Nephron progenitor cell (in vitro differentiated cells): Measurements from ENCODE around the gene NFATC1.

Experiments used
- DNase-seq: peaks from one replicate; pipeline ENCODE4 v3.0.0; 2021
- H3K27ac Mint-ChIP-seq: 2 replicates; pipeline ENCODE4 v1.8.0; 2021; ENCODE audit warnings: mild to moderate bottlenecking, moderate library complexity, mixed read lengths
- H3K27me3 Mint-ChIP-seq: 2 replicates; pipeline ENCODE4 v1.8.0; 2021; ENCODE audit warnings: mild to moderate bottlenecking, low read depth, mixed read lengths; ENCODE audit not compliant: poor library complexity
- H3K36me3 Mint-ChIP-seq: 2 replicates; pipeline ENCODE4 v1.8.0; 2021; ENCODE audit warnings: low read depth, mixed read lengths
- H3K4me1 Mint-ChIP-seq: 2 replicates; pipeline ENCODE4 v1.8.0; 2021; ENCODE audit warnings: mixed read lengths
- H3K4me3 Mint-ChIP-seq: 2 replicates; pipeline ENCODE4 v1.8.0; 2021; ENCODE audit warnings: mild to moderate bottlenecking, moderate library complexity, mixed read lengths
- H3K9me3 Mint-ChIP-seq: 2 replicates; pipeline ENCODE4 v1.8.0; 2021; ENCODE audit warnings: mild to moderate bottlenecking, moderate library complexity, mixed read lengths
- CTCF ChIP-seq: fragments of 200-600 bp; sonication (generic); IDR thresholded peaks from 2 replicates; pipeline ENCODE4 v1.5.0; 2021; ENCODE audit warnings: antibody characterized with exemption

The NFATC1 gene

DNA sequence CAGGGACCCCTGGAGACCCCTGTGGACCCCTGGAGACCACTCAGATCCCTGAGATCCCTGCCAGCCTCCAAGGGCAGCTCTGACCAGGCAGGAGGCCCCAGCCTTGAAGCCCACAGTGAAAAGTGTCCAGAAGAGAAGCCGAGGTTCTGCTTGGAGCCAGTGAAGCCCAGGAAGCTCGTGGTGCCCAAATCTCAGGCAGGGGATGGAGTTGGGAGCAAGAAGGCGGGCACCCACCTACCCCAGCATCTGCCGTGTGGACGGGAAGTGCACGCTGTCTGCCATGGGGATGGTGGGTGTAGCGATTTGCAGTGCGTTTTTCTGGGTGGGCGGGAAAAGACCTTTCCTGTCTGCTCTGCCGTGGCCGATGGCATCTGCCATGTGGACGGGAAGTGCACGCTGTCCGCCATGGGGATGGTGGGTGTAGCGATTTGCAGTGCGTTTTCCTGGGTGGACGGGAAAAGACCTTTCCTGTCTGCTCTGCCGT is 163.2 kb downstream of the NFATC1 start:
- no peaks in the 10 kb centered on the region for H3K36me3 Mint-ChIP-seq
- DNase-seq: no peak
- H3K27me3 Mint-ChIP-seq: peaks cover 9% of the 10 kb centered on the region
- H3K27ac Mint-ChIP-seq: no peak overlapping the region
- H3K4me3 Mint-ChIP-seq: no peak overlapping the region
- no peak for TF ChIP-seq CTCF
- H3K4me1 Mint-ChIP-seq: peaks cover 10% of the 10 kb centered on the region
- peaks cover 26% of the 10 kb centered on the region for H3K9me3 Mint-ChIP-seq

GRCh38 chr18:79559436-79559835 is 163.7 kb downstream of the NFATC1 start:
- H3K27ac Mint-ChIP-seq: no peak overlapping the region

GRCh38 chr18:79560042-79560860 is 164.5 kb downstream of the NFATC1 start:
- no peaks in the 10 kb centered on the region for H3K36me3 Mint-ChIP-seq
- TF ChIP-seq CTCF: no peak
- H3K27ac Mint-ChIP-seq: no peak overlapping the region
- peaks cover 7% of the 10 kb centered on the region for H3K27me3 Mint-ChIP-seq
- peaks cover 31% of the 10 kb centered on the region for H3K9me3 Mint-ChIP-seq
- no peak overlapping the region for H3K4me3 Mint-ChIP-seq
- DNase-seq: no peak
- peaks cover 14% of the 10 kb centered on the region for H3K4me1 Mint-ChIP-seq

More at GRCh38 chr18:79559436-79559835, 163.7 kb downstream of the NFATC1 start:
- H3K36me3 Mint-ChIP-seq: no peaks in the 10 kb centered on the region
- H3K4me1 Mint-ChIP-seq: peaks cover 10% of the 10 kb centered on the region
- peaks cover 29% of the 10 kb centered on the region for H3K9me3 Mint-ChIP-seq
- H3K4me3 Mint-ChIP-seq: no peak overlapping the region
- H3K27me3 Mint-ChIP-seq: peaks cover 9% of the 10 kb centered on the region
- TF ChIP-seq CTCF: no peak
- no peak for DNase-seq

- no peak for TF ChIP-seq CTCF
- H3K27me3 Mint-ChIP-seq: peaks cover 7% of the 10 kb centered on the region
- H3K4me1 Mint-ChIP-seq: peaks cover 12% of the 10 kb centered on the region
- H3K36me3 Mint-ChIP-seq: no peaks in the 10 kb centered on the region
- DNase-seq: no peak
- H3K9me3 Mint-ChIP-seq: peaks cover 28% of the 10 kb centered on the region
- H3K27ac Mint-ChIP-seq: no peak overlapping the region
- H3K4me3 Mint-ChIP-seq: no peak overlapping the region
These were observed 165.1 kb downstream of the NFATC1 start for GRCh38 chr18:79560861-79561210.

GRCh38 chr18:79563949-79564348 is 168.2 kb downstream of the NFATC1 start:
- DNase-seq: no peak
- Mint-ChIP-seq H3K27me3 (peaks cover 7% of the 10 kb centered on the region), H3K4me3 (no peak overlapping the region), H3K27ac (no peak overlapping the region), H3K9me3 (peaks cover 21% of the 10 kb centered on the region), H3K36me3 (no peaks in the 10 kb centered on the region), H3K4me1 (peaks cover 43% of the 10 kb centered on the region)
- TF ChIP-seq CTCF: no peak

- Mint-ChIP-seq H3K9me3 (peaks cover 16% of the 10 kb centered on the region), H3K27me3 (peaks cover 4% of the 10 kb centered on the region), H3K27ac (no peak overlapping the region), H3K36me3 (no peaks in the 10 kb centered on the region), H3K4me3 (no peak overlapping the region), H3K4me1 (peaks cover 48% of the 10 kb centered on the region)
- no peak for DNase-seq
- TF ChIP-seq CTCF: no peak
These were observed 168.7 kb downstream of the NFATC1 start for GRCh38 chr18:79564441-79564840.
